ENCODE results near the gene HOXA11.

HOXA11 gene

GRCh38 chr7:27144781-27145164 lies 40.3 kb downstream of the HOXA11 start:
- no peak for DNase-seq

DNA sequence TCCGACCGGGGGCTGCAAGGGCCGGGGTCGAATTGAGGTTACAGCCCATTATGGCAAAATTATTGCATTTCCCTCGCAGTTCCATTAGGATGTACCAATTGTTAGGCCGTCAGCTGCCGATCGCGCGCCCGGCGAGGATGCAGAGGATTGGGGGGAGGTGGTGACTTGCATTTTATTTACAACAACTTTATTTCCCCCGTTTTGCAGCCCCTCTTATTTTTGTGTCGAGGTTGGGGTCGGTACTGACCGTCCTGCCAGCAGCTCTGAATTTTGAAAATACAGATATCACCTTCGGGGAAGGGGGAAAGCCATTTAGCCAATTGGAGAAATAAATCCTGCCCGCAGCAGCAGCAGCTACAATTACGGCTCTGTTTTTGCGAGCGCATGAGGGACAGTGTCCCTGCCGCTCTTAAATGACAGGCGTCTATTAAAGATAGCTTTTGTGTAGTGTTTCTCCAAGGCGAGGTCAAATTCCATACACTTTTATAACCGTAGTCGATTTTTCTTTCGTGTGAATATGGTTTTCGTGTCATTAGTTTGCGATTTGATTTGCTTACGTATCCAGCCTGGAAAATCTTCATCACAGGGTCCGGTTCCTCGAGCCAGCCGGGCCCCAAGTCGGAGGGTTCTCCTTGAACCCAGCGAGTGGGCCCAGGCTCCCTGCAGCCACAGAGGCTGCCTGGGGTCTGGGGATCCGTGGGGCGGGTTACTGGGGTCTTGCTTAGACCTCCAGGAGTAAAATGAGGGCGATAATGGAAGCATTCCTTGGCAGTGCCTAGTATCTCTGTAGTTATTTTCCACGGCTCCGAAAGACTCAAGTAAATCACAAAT lies 40.9 kb downstream of the HOXA11 start:
- peak; percentile 22 for DNase-seq

DNA sequence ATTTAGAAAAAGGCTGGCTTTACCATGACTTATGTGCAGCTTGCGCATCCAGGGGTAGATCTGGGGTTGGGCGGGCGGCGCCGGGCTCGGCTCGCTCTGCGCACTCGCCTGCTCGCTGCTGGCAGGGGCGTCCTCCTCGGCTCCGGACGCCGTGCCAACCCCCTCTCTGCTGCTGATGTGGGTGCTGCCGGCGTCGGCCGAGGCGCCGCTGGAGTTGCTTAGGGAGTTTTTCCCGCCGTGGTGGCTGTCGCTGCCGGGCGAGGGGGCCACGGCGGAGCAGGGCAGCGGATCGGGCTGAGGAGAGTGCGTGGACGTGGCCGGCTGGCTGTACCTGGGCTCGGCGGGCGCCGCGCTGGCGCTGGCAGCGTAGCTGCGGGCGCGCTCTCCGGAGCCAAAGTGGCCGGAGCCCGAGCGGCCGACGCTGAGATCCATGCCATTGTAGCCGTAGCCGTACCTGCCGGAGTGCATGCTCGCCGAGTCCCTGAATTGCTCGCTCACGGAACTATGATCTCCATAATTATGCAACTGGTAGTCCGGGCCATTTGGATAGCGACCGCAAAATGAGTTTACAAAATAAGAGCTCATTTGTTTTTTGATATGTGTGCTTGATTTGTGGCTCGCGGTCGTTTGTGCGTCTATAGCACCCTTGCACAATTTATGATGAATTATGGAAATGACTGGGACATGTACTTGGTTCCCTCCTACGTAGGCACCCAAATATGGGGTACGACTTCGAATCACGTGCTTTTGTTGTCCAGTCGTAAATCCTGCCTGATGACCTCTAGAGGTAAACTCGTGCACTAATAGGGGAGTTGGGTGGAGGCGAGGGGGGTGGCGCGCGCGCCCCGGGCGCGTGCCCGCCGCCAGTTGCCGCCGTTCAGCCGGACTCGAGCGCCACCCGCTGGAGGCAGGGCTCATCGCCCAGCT lies 41.7 kb downstream of the HOXA11 start, which contains the start of gene HOXA5:
HOXA5 (minus strand) TSS at position 659 of the 927 bp plus-strand sequence; CDS start at position 585, 74 bp downstream.
- no peak for DNase-seq

DNA sequence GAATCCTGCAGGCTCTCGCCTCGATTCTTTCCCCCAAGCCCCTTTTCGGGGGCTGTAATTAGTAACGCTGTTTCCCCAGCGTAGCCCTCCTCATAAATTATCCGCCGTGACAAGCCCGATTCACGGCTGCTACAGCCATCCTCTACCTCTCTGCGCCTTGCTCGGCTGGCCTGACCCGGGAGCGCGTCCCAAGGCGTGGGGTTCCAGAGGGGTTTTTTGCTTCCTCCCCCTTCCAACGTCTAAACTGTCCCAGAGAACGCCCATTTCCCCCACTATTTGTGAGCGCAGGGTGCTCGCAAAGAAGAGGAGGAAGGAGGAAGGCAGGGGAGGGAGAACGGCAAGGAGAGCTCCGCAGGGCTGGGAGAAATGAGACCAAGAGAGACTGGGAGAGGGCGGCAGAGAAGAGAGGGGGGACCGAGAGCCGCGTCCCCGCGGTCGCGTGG lies 42.4 kb downstream of the HOXA11 start:
- DNase-seq, result peak; percentile 42

DNA sequence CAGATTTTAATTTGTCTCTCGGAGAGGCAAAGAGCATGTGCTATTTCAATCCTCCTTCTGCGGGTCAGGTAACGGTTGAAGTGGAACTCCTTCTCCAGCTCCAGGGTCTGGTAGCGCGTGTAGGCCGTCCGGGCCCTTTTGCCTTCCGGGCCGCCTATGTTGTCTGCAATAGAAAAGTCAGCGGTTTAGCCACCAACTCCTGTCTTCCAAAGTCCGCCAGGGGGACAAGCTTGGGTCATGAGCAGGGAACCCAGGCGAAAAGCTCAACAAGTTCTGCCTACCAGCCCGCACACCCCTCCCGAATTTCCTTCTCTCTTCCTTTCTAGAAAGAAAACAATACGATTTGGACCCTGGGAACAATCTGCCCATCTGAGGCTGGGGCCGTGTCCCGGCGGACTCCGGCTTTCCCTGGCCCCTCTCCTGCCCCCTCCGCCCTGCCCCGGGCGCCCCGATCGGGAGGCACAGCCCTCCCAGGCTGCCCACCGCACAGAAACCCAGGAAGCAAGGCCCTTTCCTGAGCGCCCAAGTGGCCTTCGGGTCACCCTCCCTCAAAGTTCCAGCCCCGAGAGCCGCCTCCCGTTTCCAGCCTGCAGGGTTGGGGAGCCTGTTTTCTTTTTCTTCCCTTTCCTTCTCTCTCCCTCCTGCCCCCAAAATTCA lies 43.0 kb downstream of the HOXA11 start:
- DNase-seq, result peak; percentile 32

DNA sequence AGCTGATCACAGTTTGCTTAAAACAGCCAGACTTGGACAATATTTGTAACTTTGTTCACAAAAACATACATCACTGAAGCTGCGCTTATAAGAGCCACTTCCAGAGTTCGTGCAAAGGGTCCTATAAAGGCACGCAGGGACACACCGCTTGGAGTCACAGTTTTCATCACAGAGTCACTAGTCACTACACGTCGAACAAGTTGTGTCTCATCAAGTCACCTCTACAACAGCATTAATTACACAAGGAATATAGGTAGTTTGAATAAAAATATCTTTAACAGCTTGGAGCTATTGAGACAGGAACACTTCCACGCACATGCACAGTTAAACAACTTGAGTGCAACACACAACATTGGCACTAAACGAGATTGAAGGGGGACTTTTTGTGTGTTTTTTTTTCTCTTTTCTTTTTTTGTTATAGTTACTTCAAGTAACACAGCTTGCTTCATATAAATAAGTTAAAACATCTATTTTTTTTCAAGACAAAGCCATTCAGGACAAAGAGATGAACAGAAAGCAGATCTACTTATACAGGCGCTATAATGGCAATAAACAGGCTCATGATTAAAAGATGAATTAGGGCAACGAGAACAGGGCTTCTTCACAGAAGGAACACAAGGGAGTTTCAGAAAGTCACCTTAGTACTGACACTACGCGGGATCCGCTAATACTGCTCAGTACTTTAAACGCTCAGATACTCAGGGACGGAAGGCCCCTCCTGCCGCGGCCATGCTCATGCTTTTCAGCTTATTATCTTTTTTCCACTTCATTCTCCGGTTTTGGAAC lies 43.7 kb downstream of the HOXA11 start:
- no peak for DNase-seq

DNA sequence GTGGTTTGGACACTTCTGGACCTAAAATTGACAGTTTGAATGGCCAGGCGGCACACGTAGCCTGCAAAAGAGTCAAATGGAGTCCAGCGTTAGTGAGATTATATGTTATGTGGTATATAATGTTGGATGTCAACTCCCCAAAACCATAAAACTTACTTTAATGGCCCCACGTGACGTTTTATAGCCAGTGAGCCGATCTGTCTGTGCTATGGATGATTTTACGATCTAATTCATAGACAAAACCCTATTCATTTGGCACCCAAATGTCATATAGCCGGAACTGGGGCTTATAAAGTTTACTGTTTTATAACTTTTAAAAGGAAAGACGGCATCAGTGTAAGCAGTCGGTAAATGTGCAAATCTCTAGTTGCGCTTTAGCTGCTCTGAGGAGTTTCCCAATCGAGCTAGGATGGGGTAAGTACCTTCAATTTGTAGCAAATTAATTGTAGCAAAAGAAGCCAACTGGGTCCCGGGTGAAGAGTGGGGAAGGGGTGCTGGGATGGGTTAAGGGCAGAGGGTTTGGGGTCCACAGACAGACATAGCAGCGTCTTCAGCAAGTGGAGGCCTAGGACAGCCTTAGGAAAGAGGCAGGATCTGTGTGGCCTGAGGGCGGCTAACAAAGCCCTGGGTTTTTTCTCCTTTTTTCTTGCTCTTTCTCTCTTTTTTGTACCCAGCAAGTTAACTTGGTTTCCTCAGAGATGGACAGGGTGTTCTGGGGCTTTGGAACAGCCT lies 44.7 kb downstream of the HOXA11 start:
- peak; percentile 23 for DNase-seq

GRCh38 chr7:27139334-27140125 lies 45.5 kb downstream of the HOXA11 start:
- DNase-seq, result peak; percentile 34

DNA sequence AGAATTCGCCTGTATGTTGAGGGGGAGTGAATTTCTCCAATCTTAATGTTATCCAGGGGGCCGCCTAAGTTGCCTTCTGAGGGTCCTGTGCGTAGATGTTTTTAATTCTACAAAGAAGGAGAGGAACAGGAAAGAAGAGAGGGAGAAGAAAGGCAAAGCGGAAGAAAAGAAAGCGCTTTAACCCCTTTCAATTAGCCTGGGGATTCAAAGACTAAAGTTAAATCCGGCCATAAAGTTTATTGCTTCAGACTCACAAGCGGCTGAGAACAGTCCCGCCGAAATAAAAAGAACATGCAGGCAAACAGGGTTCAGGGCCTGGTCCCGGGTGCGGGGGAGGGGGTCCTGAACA lies 46.1 kb downstream of the HOXA11 start:
- DNase-seq, result no peak

DNA sequence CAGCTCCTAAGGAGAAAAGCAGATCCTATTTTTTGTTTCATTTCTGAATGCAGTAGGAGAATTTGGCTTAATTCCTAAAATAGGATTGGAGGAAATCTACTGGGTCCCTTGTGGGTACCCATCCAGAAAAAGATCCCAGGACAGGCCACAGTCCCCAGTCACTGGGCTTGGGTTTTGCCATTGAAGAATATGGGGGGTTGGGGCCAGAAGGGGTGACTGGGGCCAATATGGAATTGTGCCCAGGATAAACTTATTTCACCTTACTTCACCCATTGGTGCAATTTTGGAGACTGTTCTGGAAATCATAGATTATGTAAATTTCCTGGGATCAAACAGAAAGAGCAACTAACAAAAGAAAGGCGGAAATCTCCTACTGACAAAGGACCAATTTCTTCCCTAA lies 46.6 kb downstream of the HOXA11 start:
- DNase-seq, result no peak

GRCh38 chr7:27137640-27138315 lies 47.3 kb downstream of the HOXA11 start:
- DNase-seq, result no peak

DNA sequence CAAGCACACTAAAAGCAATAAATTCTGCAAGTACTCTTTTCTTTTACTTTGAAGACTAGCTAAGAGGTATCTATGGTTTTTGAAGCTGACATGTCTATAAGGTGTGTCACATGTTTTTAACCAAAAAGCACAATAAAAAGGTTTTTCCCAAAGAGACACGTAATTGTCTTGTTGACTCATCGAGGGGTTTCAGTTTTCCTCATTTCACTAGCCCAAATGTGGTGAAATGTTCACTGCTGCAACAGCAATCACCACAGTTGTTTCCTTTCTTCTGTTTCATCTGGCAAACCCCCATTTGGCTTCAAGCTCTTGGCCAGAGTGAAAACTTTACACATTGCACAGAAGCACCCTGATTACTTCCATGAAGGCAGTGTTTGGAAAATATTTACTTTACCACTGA lies 50.6 kb downstream of the HOXA11 start:
- no peak for DNase-seq

GRCh38 chr7:27133409-27134231 lies 51.4 kb downstream of the HOXA11 start:
- no peak for DNase-seq

- DNase-seq, result no peak
Measured at GRCh38 chr7:27132978-27133377, 52.1 kb downstream of the HOXA11 start.

DNA sequence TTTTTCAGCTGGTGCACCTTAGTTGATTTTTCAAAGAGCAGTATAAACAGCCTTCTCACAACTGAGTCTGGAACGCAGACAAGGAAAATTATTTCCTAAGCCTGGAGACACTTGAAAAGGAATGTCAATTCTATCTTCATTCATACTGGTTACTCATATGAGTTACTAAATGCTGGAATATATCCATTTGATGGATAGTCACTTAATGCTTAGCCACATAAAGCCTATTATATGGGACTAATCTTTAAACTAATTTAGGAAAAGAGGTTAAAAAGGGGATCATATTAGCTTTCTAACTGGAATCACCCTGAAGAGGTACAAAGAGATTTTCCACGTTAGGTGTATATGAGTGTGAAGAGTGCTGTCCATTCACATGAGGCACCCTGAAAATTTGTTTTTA lies 52.8 kb downstream of the HOXA11 start:
- no peak for DNase-seq

GRCh38 chr7:27131390-27131819 lies 53.6 kb downstream of the HOXA11 start:
- no peak for DNase-seq
